Measurements from ENCODE around the gene CRNN. TPM values are rescaled to one million over a fixed set of nuclear protein-coding genes. Genes with fewer than 3 reads are reported as not detected.

Gene CRNN
- total RNA-seq, 1 experiment from 2014 or later: not detected

GRCh38 chr1:152367436-152367835 lies 46.6 kb downstream of the CRNN start:
- no peak overlapping the region for H3K4me2 ChIP-seq (ENCODE audit: insufficient read depth, insufficient read length, low read length)

More at GRCh38 chr1:152367436-152367835, 46.6 kb downstream of the CRNN start:
- Mint-ChIP-seq H3K4me3 (no peak overlapping the region), H3K27me3 (ENCODE audit: low read depth) (no peaks in the 10 kb centered on the region; the same call in 1 of the 2 replicates), H3K9me3 (peaks cover 94 to 96% of the 10 kb centered on the region in 2 experiments), H3K36me3 (ENCODE audit: insufficient read depth in 1 of 3, low read depth in 3 of 3) (peaks cover 0 to 18% (median 4%) of the 10 kb centered on the region in 3 experiments; a peak in 5 of 7 replicates), H3K4me1 (no peaks in the 10 kb centered on the region), H3K27ac (no peak overlapping the region)
- Histone ChIP-seq H3K9ac (ENCODE audit: extremely low read depth, insufficient read length, low read length) (no peak overlapping the region), H2BK20ac (ENCODE audit: low read depth, low read length, poor library complexity, severe bottlenecking) (no peak overlapping the region), H3K27me3 (ENCODE audit: insufficient read depth, low read length) (no peaks in the 10 kb centered on the region), H3K23me2 (ENCODE audit: insufficient read length, low read depth, low read length, poor library complexity, severe bottlenecking) (no peaks in the 10 kb centered on the region), H3K27ac (ENCODE audit: insufficient read length, low read depth, low read length) (no peak overlapping the region), H3K4ac (ENCODE audit: low read depth, low read length) (no peak overlapping the region), H3K56ac (ENCODE audit: insufficient read length, low read depth, low read length) (no peak overlapping the region), H2BK15ac (ENCODE audit: low read depth, low read length) (no peak overlapping the region), H3K9me3 (ENCODE audit: control insufficient read depth, low read depth, low read length) (peaks cover 59% of the 10 kb centered on the region), H2AFZ (ENCODE audit: low read length) (no peak overlapping the region), H4K91ac (ENCODE audit: insufficient read length, low read depth, low read length) (no peak overlapping the region), H3K18ac (ENCODE audit: insufficient read length, low read depth, low read length) (no peak overlapping the region), H2AK5ac (ENCODE audit: insufficient read length, low read length) (no peak overlapping the region), H2BK120ac (ENCODE audit: low read depth, low read length, poor library complexity, severe bottlenecking) (no peak overlapping the region), H3T11ph (ENCODE audit: low read length) (no peak overlapping the region), H2BK5ac (ENCODE audit: insufficient read length, low read length) (no peak overlapping the region), H3K14ac (ENCODE audit: insufficient read depth, low read length) (no peak overlapping the region), H3K4me1 (ENCODE audit: insufficient read depth, low read length) (no peaks in the 10 kb centered on the region), H3K79me2 (ENCODE audit: insufficient read depth, low read length) (no peaks in the 10 kb centered on the region), H4K5ac (ENCODE audit: insufficient read length, low read depth, low read length) (no peak overlapping the region), H4K8ac (replicated peaks; ENCODE audit: insufficient read length, low read depth, low read length) (no peak overlapping the region), H2BK12ac (ENCODE audit: insufficient read length, low read depth, low read length) (no peak overlapping the region), H3K79me1 (ENCODE audit: insufficient read depth, low read depth, low read length, poor library complexity, severe bottlenecking) (no peaks in the 10 kb centered on the region), H4K20me1 (ENCODE audit: control insufficient read depth, insufficient read depth, insufficient read length) (no peaks in the 10 kb centered on the region), H3K23ac (ENCODE audit: insufficient read length, low read depth, low read length) (no peak overlapping the region)
- TF ChIP-seq CTCF (conservative IDR thresholded peaks at IDR 0.05): no peak
- no peak for DNase-seq
- WGBS (ENCODE audit: extremely low coverage, insufficient read length, low lambda C conversion rate): no CpG with 5 or more reads among the region's 1 CpG

Measured in H9 (cell line).